GM12892 (cell line): ENCODE results near the gene MUC5AC.

Experiments
- DNase-seq: peaks from one replicate; pipeline ENCODE4 v3.0.0; 2011; ENCODE audit not compliant: insufficient read length
- FAIRE-seq: peaks from 2 replicates; lab custom pipeline; 2011; peaks lifted over from hg19 to GRCh38; lab: Jason Lieb, UNC
- POLR2A ChIP-seq: IDR thresholded peaks from 2 replicates; pipeline ENCODE4 v1.6.1; 2011; ENCODE audit warnings: low read depth, low read length, control low read depth
- POLR2AphosphoS5 ChIP-seq: IDR thresholded peaks from 2 replicates; pipeline ENCODE4 v1.6.1; 2011; ENCODE audit warnings: low read depth, low read length, control low read depth
- TAF1 ChIP-seq: IDR thresholded peaks from 2 replicates; pipeline ENCODE4 v1.6.1; 2011; ENCODE audit warnings: low read depth, mild to moderate bottlenecking, control low read depth, low read length, borderline replicate concordance

The MUC5AC gene

DNA sequence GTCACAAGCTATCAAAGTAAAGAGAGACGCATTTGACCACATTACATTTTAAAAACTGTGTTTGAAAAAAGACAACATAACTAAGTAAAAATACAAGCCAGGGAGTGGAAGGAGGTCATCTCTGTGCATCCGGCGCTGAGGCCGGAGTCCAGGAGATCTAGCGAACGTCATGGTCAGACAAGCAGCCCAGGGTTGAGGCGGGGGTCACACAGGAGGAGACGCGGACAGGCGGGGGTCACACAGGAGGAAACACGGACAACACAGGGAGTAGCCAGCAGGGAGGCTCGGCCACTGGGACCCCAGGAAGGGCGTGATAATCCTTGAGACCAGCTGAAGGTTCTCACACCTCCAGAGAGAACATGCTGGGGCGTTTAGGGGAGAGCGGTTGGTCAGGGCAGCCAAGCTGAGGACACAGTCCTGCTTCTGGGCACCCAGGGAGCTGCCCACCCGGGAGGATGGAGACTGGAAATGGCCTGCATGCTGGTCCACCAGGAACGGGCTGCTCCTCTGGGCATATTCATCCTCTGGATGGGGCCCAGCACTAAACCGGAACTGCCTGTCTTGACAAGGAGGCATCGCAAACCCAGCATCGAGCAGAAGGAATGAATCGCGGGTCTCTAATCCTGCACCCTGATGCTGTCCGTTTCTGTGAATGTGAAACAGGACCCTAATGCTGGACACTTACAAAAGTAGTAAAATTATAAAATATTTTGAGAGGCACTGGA, 40.9 kb upstream of the MUC5AC start:
- DNase-seq (no peak), FAIRE-seq (no peak)
- TF ChIP-seq POLR2AphosphoS5 (no peak), TAF1 (no peak), POLR2A (no peak)

DNA sequence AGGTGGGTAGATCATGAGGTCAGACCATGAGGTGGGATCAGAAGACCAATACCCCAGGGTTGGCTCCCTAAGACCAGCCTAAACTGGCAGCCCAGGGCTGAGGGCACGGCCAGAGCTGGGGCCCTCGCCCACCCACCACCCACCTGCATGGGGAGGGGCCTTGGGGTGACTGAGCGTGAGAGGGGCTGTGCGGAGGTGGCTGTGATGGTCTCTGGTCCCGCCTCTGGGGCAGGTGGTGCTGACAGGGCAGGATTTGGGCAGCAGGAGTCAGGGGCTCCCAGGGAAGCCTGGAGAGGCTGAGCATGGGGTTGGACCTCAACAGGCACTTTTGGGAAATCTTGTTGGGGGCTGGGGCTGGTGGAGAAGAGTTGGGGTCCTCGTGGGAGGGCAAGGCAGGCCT, 39.8 kb upstream of the MUC5AC start:
- DNase-seq (no peak), FAIRE-seq (no peak)
- no peak for TF ChIP-seq TAF1
- TF ChIP-seq POLR2AphosphoS5 = no peak
- no peak for TF ChIP-seq POLR2A

DNA sequence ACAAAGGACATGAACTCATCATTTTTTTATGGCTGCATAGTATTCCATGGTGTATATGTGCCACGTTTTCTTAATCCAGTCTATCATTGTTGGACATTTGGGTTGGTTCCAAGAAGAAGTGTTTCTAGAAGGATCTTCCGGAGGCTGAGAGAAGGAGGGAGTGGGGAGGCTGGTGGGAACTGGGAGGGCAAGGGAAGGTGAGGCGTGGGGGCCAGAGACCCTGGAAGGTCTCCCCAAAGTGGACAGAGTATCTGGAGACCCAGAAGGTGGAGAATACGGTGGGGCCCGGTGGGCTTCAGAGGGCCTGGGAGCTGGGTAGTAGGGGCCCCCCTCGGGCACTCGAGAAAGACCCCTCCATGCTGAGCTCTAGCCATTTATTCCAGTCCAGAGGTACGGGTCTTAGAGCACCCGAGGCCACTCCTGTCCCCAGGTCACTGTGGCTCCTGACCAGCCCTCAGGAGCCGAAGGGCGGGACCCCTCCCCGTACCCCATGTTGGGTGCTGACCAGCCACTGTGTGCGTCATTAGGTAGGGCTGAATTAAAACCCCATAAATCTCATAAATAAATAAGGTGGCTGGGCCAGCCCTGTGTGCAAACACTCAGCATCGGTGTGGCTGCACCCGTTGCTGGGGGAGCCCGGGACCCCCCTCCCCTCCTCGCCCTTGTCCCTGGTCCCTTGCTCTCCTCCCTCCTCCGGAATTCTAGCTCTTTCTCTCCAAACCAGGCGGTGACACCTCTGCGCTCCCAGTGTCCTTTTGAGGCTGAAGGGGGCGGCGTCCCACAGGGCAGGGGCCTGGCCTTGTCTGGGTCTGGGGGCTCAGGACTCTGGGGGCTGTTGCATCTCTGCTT, 38.8 kb upstream of the MUC5AC start:
- TF ChIP-seq POLR2AphosphoS5 (no peak), TAF1 (no peak), POLR2A (no peak)
- DNase-seq = no peak
- FAIRE-seq = no peak

DNA sequence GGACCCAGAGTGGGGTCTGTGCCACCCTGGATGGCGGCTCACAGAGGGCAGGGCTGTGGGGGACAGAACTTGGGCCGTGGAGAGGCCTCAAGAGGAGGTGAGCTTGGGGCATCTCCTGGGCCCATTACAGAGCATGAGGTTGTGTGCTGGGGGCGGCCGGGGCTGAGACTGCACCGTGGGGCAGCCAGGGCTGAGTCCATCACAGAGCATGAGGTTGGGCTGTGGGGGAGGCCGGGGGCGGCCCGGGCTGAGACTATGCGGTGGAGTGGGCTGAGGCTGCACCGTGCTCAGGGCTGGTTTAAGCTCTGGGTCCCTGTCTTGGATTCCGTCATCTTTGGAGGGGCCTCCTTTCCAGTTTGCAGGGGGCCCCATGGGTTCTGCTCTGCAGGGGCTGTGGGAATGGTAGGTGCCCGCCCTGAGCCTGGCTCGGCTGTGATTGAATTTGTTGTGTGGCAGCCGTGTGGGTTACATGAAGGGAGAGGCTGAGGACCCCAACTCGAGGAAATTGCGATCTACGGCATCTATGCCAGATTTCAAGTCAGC, 38.1 kb upstream of the MUC5AC start:
- peak; percentile 12 for DNase-seq
- no peak for FAIRE-seq
- no peak for TF ChIP-seq POLR2A
- TF ChIP-seq TAF1 = no peak
- no peak for TF ChIP-seq POLR2AphosphoS5

DNA sequence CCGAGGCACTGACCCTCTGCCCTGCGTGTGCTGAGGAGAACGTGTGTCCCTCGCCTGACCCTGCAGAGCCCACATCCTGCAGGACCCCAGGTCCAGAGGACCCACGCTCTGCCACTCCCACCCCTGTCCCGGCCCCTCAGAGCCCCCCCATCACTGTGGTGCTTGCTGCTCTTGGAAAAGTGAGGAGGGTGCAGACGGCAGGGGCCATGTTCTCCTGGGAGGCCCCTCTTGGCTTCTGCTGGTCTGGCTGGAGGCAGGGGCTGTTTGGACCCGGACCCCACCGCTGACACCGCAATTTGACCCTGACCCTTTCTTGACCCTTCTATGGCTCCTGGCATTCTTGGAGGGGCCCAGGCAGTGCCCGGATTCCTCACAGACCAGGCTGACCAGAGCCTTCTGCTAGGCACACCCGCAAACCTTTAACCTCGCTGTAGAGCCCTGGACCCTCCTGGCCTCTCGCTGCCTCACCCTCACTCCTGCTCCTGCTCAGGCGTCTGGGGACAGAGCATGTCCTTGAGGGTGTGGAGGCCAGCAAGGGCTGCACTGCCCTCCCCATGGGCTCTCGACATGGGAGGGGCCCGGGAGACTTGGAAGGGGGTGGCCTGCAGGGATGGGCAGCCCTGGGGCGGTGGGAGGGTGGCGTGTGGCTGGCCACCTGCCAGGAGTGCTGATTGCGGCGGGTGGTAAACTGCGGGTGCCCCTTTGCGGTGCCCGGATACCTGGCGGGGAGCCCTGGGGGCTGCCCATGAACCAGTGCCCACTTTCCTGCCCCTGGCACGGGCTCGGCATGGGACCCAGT, 37.0 kb upstream of the MUC5AC start:
- peak; percentile 16 for DNase-seq
- FAIRE-seq = no peak
- TF ChIP-seq TAF1 (no peak), POLR2AphosphoS5 (no peak), POLR2A (no peak)

DNA sequence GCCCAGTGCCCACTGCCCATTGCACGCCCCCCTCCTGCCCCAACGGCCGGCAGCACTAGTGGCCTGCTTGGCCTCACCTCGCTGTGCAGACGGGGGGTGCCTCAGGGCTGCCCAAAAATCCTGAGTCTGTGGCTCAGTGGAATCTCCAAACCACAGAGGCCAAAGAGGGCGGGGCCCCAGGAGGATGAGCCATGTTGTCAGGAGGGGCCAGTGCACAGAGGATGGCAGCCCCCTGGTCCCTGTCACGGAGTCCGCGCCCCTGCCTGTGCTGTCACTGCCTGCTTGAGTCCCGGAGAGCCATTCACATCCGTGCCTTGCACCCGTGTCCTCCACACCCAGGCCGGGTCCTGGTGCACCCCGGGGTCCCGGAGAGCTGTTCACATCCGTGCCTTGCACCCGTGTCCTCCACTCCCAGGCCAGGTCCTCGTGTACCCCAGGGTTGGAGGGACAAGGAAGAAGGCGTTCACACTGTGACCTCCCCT, 36.4 kb upstream of the MUC5AC start:
- TF ChIP-seq POLR2A (no peak), TAF1 (no peak), POLR2AphosphoS5 (no peak)
- no peak for FAIRE-seq
- DNase-seq = peak; percentile 13

DNA sequence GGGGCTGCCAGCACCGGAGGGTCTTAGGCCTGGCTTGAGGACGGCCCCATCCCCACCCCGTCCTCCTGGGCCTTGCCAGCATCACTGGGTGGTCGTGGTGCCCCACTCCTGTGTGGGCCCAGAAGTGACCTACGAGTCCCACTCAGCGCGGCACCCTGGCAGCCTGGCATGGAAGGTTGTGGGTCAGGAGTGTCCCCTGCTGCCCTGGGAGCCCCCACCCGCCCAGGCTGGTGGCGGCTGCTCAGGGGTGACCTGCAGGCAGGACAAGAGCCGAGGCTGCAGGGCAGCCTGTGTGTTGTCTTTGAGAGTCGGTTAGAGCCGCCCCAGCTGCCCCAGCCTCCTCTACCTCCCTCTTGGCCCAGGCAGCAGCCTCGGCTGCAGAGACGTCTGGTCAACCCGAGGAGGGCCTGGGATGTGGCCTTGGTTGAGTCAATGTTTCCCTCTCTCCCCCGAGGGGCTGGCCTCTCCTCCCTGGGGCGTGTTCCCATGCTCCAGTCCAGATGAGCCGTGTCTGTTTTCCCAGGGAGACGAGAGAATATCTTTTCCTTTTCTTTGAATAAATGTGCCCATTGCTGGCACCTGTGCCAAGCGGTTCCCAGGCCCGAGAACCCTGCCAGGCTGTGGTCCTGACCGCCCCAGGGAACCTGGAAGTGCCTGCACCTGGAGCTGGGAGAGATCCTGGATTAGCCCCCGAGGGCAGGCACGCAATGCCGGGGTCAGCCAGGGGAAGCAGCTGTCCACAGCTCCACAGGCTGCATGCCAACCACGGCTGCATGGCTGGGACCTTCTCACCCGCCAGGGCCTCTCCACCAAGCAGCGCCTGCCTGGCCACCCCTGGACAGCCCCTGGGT, 35.7 kb upstream of the MUC5AC start:
- DNase-seq (peak; percentile 32), FAIRE-seq (no peak)
- TF ChIP-seq POLR2AphosphoS5 (no peak), POLR2A (no peak), TAF1 (no peak)

DNA sequence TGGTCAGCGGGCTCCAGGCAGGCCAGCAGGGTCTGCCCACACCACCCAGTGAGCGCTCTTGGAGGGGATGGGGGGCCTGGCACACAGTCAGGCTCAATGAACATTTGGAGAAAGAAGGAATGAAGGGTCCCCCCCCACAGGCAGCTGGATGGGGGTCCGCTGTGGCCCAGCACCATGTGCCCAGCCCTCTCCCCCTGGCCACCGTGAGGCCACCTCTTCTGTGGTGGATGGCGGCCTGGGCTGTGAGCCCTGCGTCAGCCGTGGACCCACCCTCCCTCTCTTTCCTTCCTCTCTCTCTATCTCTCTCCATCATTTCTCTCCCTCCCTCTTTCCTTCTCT, 35.1 kb upstream of the MUC5AC start:
- TF ChIP-seq POLR2AphosphoS5 = no peak
- no peak for TF ChIP-seq POLR2A
- TF ChIP-seq TAF1 = no peak
- FAIRE-seq (no peak), DNase-seq (no peak)

DNA sequence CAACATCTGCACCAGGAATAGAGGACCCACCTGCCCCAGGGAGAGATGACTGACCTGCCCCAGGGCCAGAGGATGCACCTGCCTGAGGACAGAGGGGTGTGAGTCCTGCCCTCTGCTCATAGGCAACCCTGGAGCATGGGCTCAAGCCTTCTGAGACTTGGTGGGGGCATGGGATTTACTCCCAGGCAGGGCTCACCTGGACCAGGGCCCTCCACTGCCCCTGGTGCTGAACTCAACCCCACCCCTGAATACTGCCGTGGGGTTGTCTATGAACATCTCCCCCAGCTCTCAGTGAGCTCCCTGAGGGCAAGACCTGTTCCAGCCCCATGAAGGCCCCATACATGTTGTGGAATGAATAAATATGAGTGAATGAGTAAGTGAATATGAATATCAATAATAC, 33.8 kb upstream of the MUC5AC start:
- DNase-seq (peak; percentile 14), FAIRE-seq (no peak)

DNA sequence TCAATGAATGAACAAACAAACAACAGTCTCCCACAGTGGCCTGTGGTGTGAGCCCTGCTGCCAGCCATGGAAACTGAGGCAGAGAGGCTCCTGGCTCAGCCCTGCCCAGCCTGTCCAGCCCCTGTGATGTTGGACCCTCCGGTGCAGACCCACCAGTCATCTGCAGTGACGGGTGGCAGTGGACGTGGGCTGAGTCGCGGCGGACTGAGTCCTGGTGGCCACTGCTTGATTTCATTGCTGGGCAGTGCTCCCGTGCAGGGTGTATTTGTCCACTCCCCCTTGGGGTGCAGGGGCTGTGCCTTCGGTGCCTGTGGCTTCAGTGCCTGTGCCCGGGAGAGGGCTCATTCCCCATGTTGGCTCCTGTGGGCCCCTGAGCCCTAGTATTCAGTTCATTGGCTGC, 31.9 kb upstream of the MUC5AC start:
- DNase-seq (no peak), FAIRE-seq (no peak)
- TF ChIP-seq POLR2AphosphoS5 = no peak
- TF ChIP-seq POLR2A = no peak
- no peak for TF ChIP-seq TAF1

More for the DNA sequence above, 33.8 kb upstream of the MUC5AC start:
- TF ChIP-seq POLR2A (no peak), POLR2AphosphoS5 (no peak), TAF1 (no peak)

DNA sequence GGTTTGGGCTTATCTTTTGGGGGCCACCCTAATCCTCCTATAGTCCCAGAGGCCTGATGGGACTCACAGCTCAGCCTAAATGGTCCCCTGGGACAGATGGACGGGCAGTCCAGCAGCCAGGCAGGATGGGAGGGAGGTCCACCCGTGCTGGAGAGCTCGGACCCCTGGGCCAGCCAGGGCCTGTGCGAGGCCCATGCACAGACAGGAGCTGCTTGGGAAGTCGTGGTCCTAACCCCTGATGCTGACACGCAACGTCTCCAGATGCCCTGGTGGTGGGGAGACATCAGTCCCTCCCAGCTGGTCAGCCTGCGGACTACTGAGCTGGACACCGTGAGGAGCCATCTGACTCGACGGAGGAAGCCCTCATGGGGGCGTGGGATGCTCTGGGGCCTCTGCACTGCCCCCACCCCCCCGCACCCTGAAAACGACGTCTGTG, 31.2 kb upstream of the MUC5AC start:
- DNase-seq = peak; percentile 23
- TF ChIP-seq TAF1 = no peak
- no peak for TF ChIP-seq POLR2A
- no peak for TF ChIP-seq POLR2AphosphoS5
- FAIRE-seq = no peak
